Lung (tissue), 12 donors: Measurements from ENCODE around the gene SHH. TPM values are rescaled to one million over a fixed set of nuclear protein-coding genes. Genes with fewer than 3 reads are reported as not detected.

Experiments used
- ATAC-seq: fragments of 200-7000 bp; cut with Tn5 transposase; one replicate; pipeline ENCODE4 v1.9.1; 2020; ENCODE audit warnings: moderate number of reproducible peaks; ENCODE audit not compliant: insufficient read depth, low FRiP score
- DNase-seq, 3 donors: peaks; one replicate each; pipeline ENCODE4 v3.0.0-alpha.2; 2013 to 2017
- H3K27ac ChIP-seq, 2 donors: one replicate each; pipeline ENCODE4 v1.5.1; 2013; ENCODE audit warnings: mild to moderate bottlenecking in 2 of 2, moderate library complexity in 2 of 2, control low read depth in 1 of 2, inconsistent platforms in 1 of 2, low read depth in 1 of 2, low read length in 1 of 2
- H3K27me3 ChIP-seq, 3 donors: one replicate each; pipeline ENCODE4 v1.5.1; 2013; ENCODE audit warnings: low read length in 2 of 3; ENCODE audit not compliant: control insufficient read depth in 3 of 3, insufficient read depth in 3 of 3
- H3K36me3 ChIP-seq, 4 donors: one replicate each; pipeline ENCODE4 v1.5.1; 2013; ENCODE audit warnings: low read length in 4 of 4, mild to moderate bottlenecking in 1 of 4, moderate library complexity in 1 of 4; ENCODE audit not compliant: control insufficient read depth in 4 of 4, insufficient read depth in 4 of 4
- H3K4me1 ChIP-seq, 5 donors: one replicate each; pipeline ENCODE4 v1.5.1; 2013; ENCODE audit warnings: low read length in 5 of 5, mild to moderate bottlenecking in 2 of 5, moderate library complexity in 1 of 5; ENCODE audit not compliant: control insufficient read depth in 5 of 5, insufficient read depth in 5 of 5
- H3K4me3 ChIP-seq: one replicate; pipeline ENCODE4 v1.5.1; 2013; ENCODE audit warnings: mild to moderate bottlenecking, control low read depth, moderate library complexity
- H3K9ac ChIP-seq, 2 donors: one replicate each; pipeline ENCODE4 v1.5.1; 2013; ENCODE audit warnings: low read length in 2 of 2, control low read depth in 1 of 2; ENCODE audit not compliant: insufficient read depth in 1 of 2
- H3K9me3 ChIP-seq, 4 donors: one replicate each; pipeline ENCODE4 v1.5.1; 2013; ENCODE audit warnings: low read length in 3 of 4, mild to moderate bottlenecking in 1 of 4, moderate library complexity in 1 of 4; ENCODE audit not compliant: control insufficient read depth in 4 of 4, insufficient read depth in 3 of 4
- WGBS, 2 donors: extraction: QIAGEN DNeasy Blood & Tissue Kit; methylation state at CpG; one replicate each; pipeline ENCODE4 v1.1.7; 2013; 5-methylcytosine and 5-hydroxymethylcytosine counted together
- polyA plus RNA-seq, 2 donors: library from polyadenylated mRNA; stranded (reverse); fragments of 200-250 nt; gene quantifications; one replicate each; pipeline ENCODE4 v1.2.1, GENCODE V29; 2013
- total RNA-seq, 2 donors: library from RNA; depleted of rRNA in 1 of 2; stranded (reverse); fragments of >200 nt in 1 of 2; gene quantifications; one replicate each; pipeline ENCODE4 v1.2.1, GENCODE V29; 2014 to 2021
- TF ChIP-seq, protein P1 (sequence below): IDR thresholded peaks from 2 replicates; pipeline ENCODE4 v1.5.1; 2012; ENCODE audit warnings: mild to moderate bottlenecking; ENCODE audit errors: control extremely low read depth, extremely low read depth
- donor health status: control.
- donor health status: control.
- donor health status: Bipolar disorder and iron deficiency.
- donor health status: healthy.
- donor health status: DM: yes; HTN: yes; CAD: no.

The SHH gene
- total and polyA plus RNA-seq, 4 donors, result 1.5 to 9.3 (median 4.4) TPM

DNA sequence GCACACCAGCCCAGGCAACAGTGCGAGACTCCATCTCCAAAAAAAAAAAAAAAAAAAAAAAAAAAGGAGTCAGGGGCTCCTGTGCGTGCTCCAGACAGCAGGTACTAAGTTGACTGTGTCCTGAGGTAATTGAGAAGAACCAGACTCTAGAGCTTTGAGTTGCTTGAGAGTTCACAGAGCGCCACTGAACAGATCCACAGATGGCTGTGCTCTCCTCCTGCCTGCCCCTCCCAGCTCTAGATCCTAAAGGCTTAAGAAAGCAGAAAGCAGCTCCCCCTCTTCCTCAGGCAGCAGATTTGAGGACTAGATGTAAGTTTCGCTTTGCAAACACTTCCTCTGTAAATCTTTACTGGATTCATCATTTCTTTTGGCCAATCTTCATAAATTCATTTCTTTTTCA is 38.7 kb downstream of the SHH start:
- Histone ChIP-seq H3K27ac (no peak overlapping the region), H3K27me3 (no peaks in the 10 kb centered on the region), H3K4me3 (no peak overlapping the region), H3K4me1 (peaks cover 0 to 9% (median 0%) of the 10 kb centered on the region in 5 donors), H3K36me3 (peaks cover 15 to 52% (median 25%) of the 10 kb centered on the region in 4 donors), H3K9ac (no peak overlapping the region), H3K9me3 (no peaks in the 10 kb centered on the region)
- TF ChIP-seq, protein P1, sequence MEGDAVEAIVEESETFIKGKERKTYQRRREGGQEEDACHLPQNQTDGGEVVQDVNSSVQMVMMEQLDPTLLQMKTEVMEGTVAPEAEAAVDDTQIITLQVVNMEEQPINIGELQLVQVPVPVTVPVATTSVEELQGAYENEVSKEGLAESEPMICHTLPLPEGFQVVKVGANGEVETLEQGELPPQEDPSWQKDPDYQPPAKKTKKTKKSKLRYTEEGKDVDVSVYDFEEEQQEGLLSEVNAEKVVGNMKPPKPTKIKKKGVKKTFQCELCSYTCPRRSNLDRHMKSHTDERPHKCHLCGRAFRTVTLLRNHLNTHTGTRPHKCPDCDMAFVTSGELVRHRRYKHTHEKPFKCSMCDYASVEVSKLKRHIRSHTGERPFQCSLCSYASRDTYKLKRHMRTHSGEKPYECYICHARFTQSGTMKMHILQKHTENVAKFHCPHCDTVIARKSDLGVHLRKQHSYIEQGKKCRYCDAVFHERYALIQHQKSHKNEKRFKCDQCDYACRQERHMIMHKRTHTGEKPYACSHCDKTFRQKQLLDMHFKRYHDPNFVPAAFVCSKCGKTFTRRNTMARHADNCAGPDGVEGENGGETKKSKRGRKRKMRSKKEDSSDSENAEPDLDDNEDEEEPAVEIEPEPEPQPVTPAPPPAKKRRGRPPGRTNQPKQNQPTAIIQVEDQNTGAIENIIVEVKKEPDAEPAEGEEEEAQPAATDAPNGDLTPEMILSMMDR, result no peak
- WGBS, 2 donors, result 96% methylated on average over 3 to 4 of the region's 4 CpGs
- ATAC-seq (no peak), DNase-seq (no peak)

DNA sequence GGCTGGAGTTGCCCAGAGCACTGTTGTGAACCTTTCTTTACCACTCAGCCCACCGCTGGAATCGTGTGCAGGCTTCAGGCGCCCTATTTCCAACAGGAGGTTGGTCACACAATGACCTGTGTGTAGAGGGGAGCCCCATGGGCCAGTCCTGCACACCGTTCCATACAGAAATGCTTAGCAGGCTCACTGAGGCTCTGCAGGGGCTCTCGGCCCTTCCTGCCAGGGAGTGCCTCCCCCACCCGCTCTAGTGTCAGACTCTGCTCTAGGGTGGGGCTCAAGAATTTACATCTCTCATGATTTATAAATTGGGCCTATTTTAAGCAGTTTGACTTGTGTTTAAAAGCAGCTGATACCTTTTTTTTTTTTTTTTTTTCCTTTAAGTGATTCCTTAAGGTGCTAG is 42.0 kb downstream of the SHH start:
- Histone ChIP-seq H3K4me3 (no peak overlapping the region), H3K27me3 (no peaks in the 10 kb centered on the region), H3K4me1 (peaks cover 0 to 10% (median 0%) of the 10 kb centered on the region in 5 donors), H3K9ac (no peak overlapping the region), H3K9me3 (no peaks in the 10 kb centered on the region), H3K36me3 (peaks cover 21 to 51% (median 33%) of the 10 kb centered on the region in 4 donors), H3K27ac (no peak overlapping the region)
- 95 to 97% methylated on average over 6 of the region's 6 CpGs for WGBS, 2 donors
- DNase-seq (no peak), ATAC-seq (no peak)
- TF ChIP-seq, protein P1, result no peak

DNA sequence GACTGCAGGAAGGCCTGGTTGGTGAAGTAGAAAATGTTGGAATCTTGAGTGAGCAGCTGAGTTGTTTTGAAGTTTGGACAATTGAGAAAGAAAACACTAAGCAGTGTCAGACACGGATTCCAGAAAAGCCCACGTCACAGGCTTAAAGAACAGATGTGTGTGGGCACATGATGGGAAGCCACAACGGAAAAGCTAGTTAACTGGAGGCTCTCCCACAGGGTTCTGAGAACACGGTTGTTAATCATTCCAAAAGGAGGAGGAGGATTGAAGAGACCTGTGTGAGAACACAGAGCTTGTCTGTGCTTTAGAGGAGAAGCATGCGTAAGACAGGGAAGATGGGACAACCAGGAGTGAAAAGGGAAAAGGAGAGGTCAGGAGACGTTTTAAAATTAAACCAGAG is 42.6 kb downstream of the SHH start:
- TF ChIP-seq, protein P1, result no peak
- peaks cover 0 to 10% (median 2%) of the 10 kb centered on the region in 5 donors for H3K4me1 ChIP-seq
- no peak overlapping the region for H3K27ac ChIP-seq
- no peaks in the 10 kb centered on the region for H3K27me3 ChIP-seq
- no peak for ATAC-seq
- WGBS, 2 donors, result 87 to 90% methylated on average over 6 of the region's 6 CpGs
- no peak overlapping the region for H3K4me3 ChIP-seq
- H3K36me3 ChIP-seq, result peaks cover 22 to 46% (median 34%) of the 10 kb centered on the region in 4 donors
- H3K9me3 ChIP-seq, result no peaks in the 10 kb centered on the region
- no peak overlapping the region for H3K9ac ChIP-seq
- DNase-seq, result no peak
